K562 (cell line): Measurements from ENCODE around the gene CFAP90. TPM values are rescaled to one million over a fixed set of nuclear protein-coding genes. Genes with fewer than 3 reads are reported as not detected.

Source experiments
- ATAC-seq: fragments of 200-7000 bp; cut with Tn5 transposase; 3 replicates; pipeline ENCODE4 v1.9.1; 2020; ENCODE audit warnings: moderate library complexity
- BruUV-seq: library from RNA; stranded (reverse); fragments of 400-500 nt; replicated peaks from 2 replicates; lab custom pipeline; 2021; lab: Mats Ljungman, UMichigan
- CTCF ChIA-PET: fragments of 300-600 bp; formaldehyde crosslinking; extraction: SDS; loops from one replicate; lab custom pipeline; 2021; ENCODE audit warnings: low intra/inter-chr PET ratio; lab: Yijun Ruan, JAX
- POLR2A ChIA-PET: fragments of 300-600, 350-650 bp; sonication (Branson Sonifier 250); formaldehyde crosslinking; extraction: SDS; loops from one replicate; lab custom pipeline; 2021; ENCODE audit warnings: antibody characterized with exemption, inconsistent platforms; lab: Yijun Ruan, JAX
- DNase-seq, 4 experiments: peaks; one replicate each; pipeline versions ENCODE4 v3.0.0 to v3.0.0-alpha.2; 2011 to 2018; ENCODE audit warnings: low spot score in 3 of 4, mixed read lengths in 3 of 4; ENCODE audit errors: extremely low read depth in 1 of 4
- FAIRE-seq: peaks from 2 replicates; lab custom pipeline; 2011; peaks lifted over from hg19 to GRCh38; lab: Jason Lieb, UNC
- H2AFZ ChIP-seq: 2 replicates; pipeline ENCODE4 v1.6.0; 2011; ENCODE audit warnings: low read depth, low read length, control low read depth, inconsistent platforms
- H3K27ac ChIP-seq: fragments of 200-600 bp; 3 replicates; pipeline ENCODE4 v1.8.0; 2011; ENCODE audit warnings: low read depth, mild to moderate bottlenecking, control low read depth, inconsistent platforms, low read length, moderate library complexity, mixed read lengths; ENCODE audit errors: extremely low read depth
- H3K27me3 ChIP-seq, 2 experiments: fragments of 300-600 bp in 1 of 2; 2 replicates in 1 of 2; 3 replicates in 1 of 2; pipeline versions ENCODE4 v1.6.0 to v1.8.0; 2011; ENCODE audit warnings: inconsistent platforms in 2 of 2, low read length in 2 of 2, mild to moderate bottlenecking in 1 of 2, mixed read lengths in 1 of 2, moderate library complexity in 1 of 2; ENCODE audit not compliant: control insufficient read depth in 2 of 2, insufficient read depth in 2 of 2
- H3K36me3 ChIP-seq: fragments of 300-600 bp; 3 replicates; pipeline ENCODE4 v1.8.0; 2011; ENCODE audit warnings: mild to moderate bottlenecking, low read length, inconsistent platforms; ENCODE audit not compliant: control insufficient read depth, insufficient read depth
- H3K4me1 ChIP-seq, 2 experiments: fragments of 200-600 bp in 1 of 2; replicated peaks in 1 of 2; 2 replicates in 1 of 2; 3 replicates in 1 of 2; pipeline versions ENCODE4 v1.5.1 to v1.8.0; 2011; ENCODE audit warnings: inconsistent platforms in 2 of 2, low read length in 2 of 2, mild to moderate bottlenecking in 1 of 2, mixed read lengths in 1 of 2, moderate library complexity in 1 of 2; ENCODE audit not compliant: control insufficient read depth in 2 of 2, insufficient read depth in 2 of 2
- H3K4me2 ChIP-seq: 2 replicates; pipeline ENCODE4 v1.6.1; 2011; ENCODE audit warnings: low read length, control low read depth, inconsistent platforms, mixed read lengths; ENCODE audit not compliant: insufficient read depth
- H3K4me3 ChIP-seq: fragments of 200-600 bp; sonication (generic), shearing (Covaris generic); 2 replicates; pipeline ENCODE4 v1.5.1; 2016; ENCODE audit warnings: control low read depth, inconsistent platforms
- H3K79me2 ChIP-seq: fragments of 200-600 bp; 3 replicates; pipeline ENCODE4 v1.8.0; 2011; ENCODE audit warnings: low read length, inconsistent platforms; ENCODE audit not compliant: control insufficient read depth, insufficient read depth
- H3K9ac ChIP-seq, 2 experiments: 2 replicates each; pipeline versions ENCODE4 v1.6.0 to v1.6.1; 2011; ENCODE audit warnings: low read depth in 2 of 2, low read length in 2 of 2, control low read depth in 1 of 2, inconsistent platforms in 1 of 2, mild to moderate bottlenecking in 1 of 2, mixed read lengths in 1 of 2; ENCODE audit not compliant: insufficient read depth in 1 of 2
- H3K9me1 ChIP-seq: one replicate; pipeline ENCODE4 v1.6.0; 2011; ENCODE audit warnings: inconsistent platforms, mild to moderate bottlenecking, low read length, moderate library complexity; ENCODE audit not compliant: control insufficient read depth, insufficient read depth
- H3K9me3 ChIP-seq: replicated peaks from 2 replicates; pipeline ENCODE4 v1.5.1; 2011; ENCODE audit warnings: low read depth, low read length, inconsistent platforms; ENCODE audit not compliant: control insufficient read depth, insufficient read depth
- H4K20me1 ChIP-seq: replicated peaks from 2 replicates; pipeline ENCODE4 v1.6.1; 2011; ENCODE audit warnings: low read length, inconsistent platforms, mixed read lengths; ENCODE audit not compliant: control insufficient read depth, insufficient read depth
- BACH1 ChIP-seq: fragments of 200-800 bp; sonication (Bioruptor generic); IDR thresholded peaks from 2 replicates; pipeline ENCODE4 v1.6.1; 2016; ENCODE audit warnings: missing genetic modification characterization, missing compliant biosample characterization
- ELF2 ChIP-seq: fragments of 250-450 bp; sonication (Bioruptor Pico); IDR thresholded peaks from 2 replicates; pipeline ENCODE4 v1.5.0; 2021; ENCODE audit warnings: mild to moderate bottlenecking
- ETS1 ChIP-seq: conservative IDR thresholded peaks from 2 replicates; pipeline ENCODE4 v1.6.1; 2011; ENCODE audit warnings: low read depth, mild to moderate bottlenecking, low read length; ENCODE audit not compliant: control insufficient read depth
- FOSL1 ChIP-seq: fragments of 200-800 bp; sonication (Bioruptor generic); conservative IDR thresholded peaks from 2 replicates; pipeline ENCODE4 v1.6.1; 2016; ENCODE audit warnings: missing genetic modification characterization, missing compliant biosample characterization
- MEIS2 ChIP-seq: fragments of 450-650 bp; IDR thresholded peaks from 2 replicates; pipeline ENCODE4 v1.6.1; 2014; ENCODE audit warnings: mild to moderate bottlenecking; ENCODE audit not compliant: partially characterized antibody
- NR3C1 ChIP-seq: sonication (generic); formaldehyde crosslinking; IDR thresholded peaks from 2 replicates; pipeline ENCODE4 v1.8.1; 2022; ENCODE audit warnings: missing genetic modification reagents
- PREB ChIP-seq: sonication (generic); formaldehyde crosslinking; IDR thresholded peaks from 2 replicates; pipeline ENCODE4 v1.8.1; 2023; ENCODE audit warnings: mild to moderate bottlenecking, missing genetic modification reagents
- RFX7 ChIP-seq: fragments of 250-450 bp; sonication (Bioruptor Pico); IDR thresholded peaks from 2 replicates; pipeline ENCODE4 v1.5.1; 2021; ENCODE audit warnings: mild to moderate bottlenecking
- SNAPC5 ChIP-seq: fragments of 250-450 bp; sonication (Bioruptor Pico); IDR thresholded peaks from 2 replicates; pipeline ENCODE4 v1.8.0; 2021; ENCODE audit warnings: moderate library complexity, mild to moderate bottlenecking, inconsistent platforms
- ZFP91 ChIP-seq: sonication (generic); formaldehyde crosslinking; IDR thresholded peaks from 2 replicates; pipeline ENCODE4 v1.8.0; 2022; ENCODE audit warnings: mild to moderate bottlenecking, missing genetic modification reagents
- ZNF518B ChIP-seq: fragments of 250-450 bp; sonication (Bioruptor Pico); IDR thresholded peaks from 2 replicates; pipeline ENCODE4 v1.5.0; 2021; ENCODE audit warnings: mild to moderate bottlenecking, moderate library complexity
- WGBS: fragments of 100-300 bp; shearing (Covaris generic); methylation state at CpG from one replicate; pipeline ENCODE4 v1.1.6; 2016; ENCODE audit warnings: low coverage, mixed read lengths; ENCODE audit not compliant: insufficient coverage; ENCODE audit errors: missing lambda C conversion rate; 5-methylcytosine and 5-hydroxymethylcytosine counted together
- in situ Hi-C: fragments of 300-500 bp; cut with MboI; formaldehyde crosslinking; loops from 4 replicates; pipeline ENCODE4 v1.15.0; 2018; ENCODE audit warnings: inconsistent platforms, mixed read lengths
- intact Hi-C: fragments of 100-400 bp; cut with micrococcal nuclease; formaldehyde crosslinking; loops from 2 replicates; pipeline ENCODE4 v1.14.2; 2022
- polyA plus RNA-seq, 8 experiments: library from polyadenylated mRNA; depleted of rRNA in 4 of 8; stranded (reverse) in 5 of 8; unstranded in 3 of 8; fragments of >200 nt; fragmentation: Nextera tagmentation in 2 of 8; fragmentation: Illumina TruSeq in 1 of 8; extraction: Ambion mirVana in 2 of 8; extraction: Trizol in 1 of 8; gene quantifications; 2 replicates each; pipeline versions ENCODE4 v1.2.1 to v1.2.3, GENCODE V29; 2011 to 2014; ENCODE audit warnings: inconsistent platforms in 1 of 8, missing spikeins in 1 of 8
- total RNA-seq, 7 experiments: library from RNA; depleted of rRNA in 6 of 7; stranded (reverse); fragments of >200 nt in 6 of 7; fragmentation: Illumina TruSeq in 2 of 7; extraction: Trizol in 2 of 7; gene quantifications; 2 replicates each; pipeline versions ENCODE4 v1.2.1 to v1.2.3, GENCODE V29; 2011 to 2021; ENCODE audit warnings: low replicate concordance in 1 of 7

Gene CFAP90
- total and polyA plus RNA-seq, 9 of the 15 experiments (the other 6 are each of a cell fraction or from before 2014, with no cell fraction given): not detected

- intact Hi-C loops (no loop called here), in situ Hi-C loops (no loop called here)
- CTCF ChIA-PET: no interaction called here
- Histone ChIP-seq H2AFZ (no peak overlapping the region), H3K4me2 (no peak overlapping the region), H4K20me1 (peaks cover 3% of the 10 kb centered on the region), H3K9me3 (no peaks in the 10 kb centered on the region), H3K27ac (no peak overlapping the region), H3K9me1 (peaks cover 3% of the 10 kb centered on the region), H3K4me3 (no peak overlapping the region), H3K9ac (no peak overlapping the region), H3K27me3 (no peaks in the 10 kb centered on the region), H3K36me3 (peaks cover 99% of the 10 kb centered on the region), H3K79me2 (peaks cover 54% of the 10 kb centered on the region), H3K4me1 (no peaks in the 10 kb centered on the region)
- TF ChIP-seq ELF2 (CRISPR knock-in tag): no peak
- no peak for TF ChIP-seq PREB (CRISPR knock-in tag)
- no peak for TF ChIP-seq SNAPC5 (CRISPR knock-in tag)
- no peak for TF ChIP-seq ZNF518B (CRISPR knock-in tag)
- TF ChIP-seq ETS1: no peak
- no peak for TF ChIP-seq ZFP91 (CRISPR knock-in tag)
- no peak for TF ChIP-seq MEIS2
- no peak for TF ChIP-seq FOSL1
- no peak for TF ChIP-seq BACH1 (tag)
- TF ChIP-seq RFX7 (CRISPR knock-in tag): no peak
- no peak for TF ChIP-seq NR3C1 (CRISPR knock-in tag)
- ATAC-seq (no peak), DNase-seq (no peak), FAIRE-seq (no peak)
- no TSS peak for BruUV-seq
- POLR2A ChIA-PET: interaction anchor here (0.6 to 1.4 kb wide), 2 partner anchors 10 to 105 kb away, joined by 3 to 6 read pairs; no protein-coding TSS in a partner anchor
- 85% methylated on average over 3 of the region's 3 CpGs for WGBS
Measured at GRCh38 chr5:7876867-7877266, 25.9 kb upstream of the CFAP90 start.
